GM18511 (cell line): Measurements from ENCODE around the gene TMEM236.

Experiments
- ATAC-seq: cut with Tn5 transposase; IDR thresholded peaks from one replicate; pipeline ENCODE4 v1.9.1; 2021; ENCODE audit warnings: mild to moderate bottlenecking, moderate library complexity; ENCODE audit not compliant: unreplicated experiment

The TMEM236 gene

DNA sequence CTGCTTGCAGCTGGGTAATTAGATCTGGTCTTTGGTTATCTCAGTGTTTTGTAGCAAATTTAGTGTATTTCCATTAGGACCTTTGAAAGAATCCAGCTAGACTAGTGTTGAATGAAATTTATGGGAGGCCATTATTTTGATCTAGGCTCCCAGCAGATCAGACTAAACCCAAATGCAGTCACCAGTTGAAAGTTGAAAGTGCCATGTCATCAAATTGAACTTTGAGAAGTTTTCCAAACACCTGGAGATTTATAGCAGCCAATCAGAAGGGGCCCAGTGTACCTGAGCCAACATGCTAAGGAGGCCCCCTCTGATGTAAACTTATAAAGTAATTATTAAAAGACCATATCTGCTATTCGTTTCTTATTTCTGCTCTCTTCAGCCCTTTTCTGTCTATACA is 11.3 kb upstream of the TMEM236 start:
- ATAC-seq, result no peak

DNA sequence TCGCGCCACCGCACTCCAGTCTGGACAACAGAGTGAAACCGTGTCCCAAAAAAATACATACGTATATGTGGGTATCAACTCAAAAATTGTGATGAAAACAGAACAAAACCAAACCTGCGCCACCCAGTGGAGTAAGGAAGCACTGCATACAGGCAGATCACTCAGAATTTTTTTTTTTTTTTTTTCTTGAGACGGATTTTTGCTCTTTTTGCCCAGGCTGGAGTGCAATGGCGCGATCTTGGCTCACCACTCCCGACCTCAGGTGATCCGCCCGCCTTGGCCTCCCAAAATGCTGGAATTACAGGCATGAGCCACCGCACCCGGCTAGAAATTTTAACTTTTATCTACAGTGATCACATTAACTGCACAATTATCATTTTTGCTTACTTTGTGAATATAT is 9.1 kb upstream of the TMEM236 start:
- no peak for ATAC-seq

DNA sequence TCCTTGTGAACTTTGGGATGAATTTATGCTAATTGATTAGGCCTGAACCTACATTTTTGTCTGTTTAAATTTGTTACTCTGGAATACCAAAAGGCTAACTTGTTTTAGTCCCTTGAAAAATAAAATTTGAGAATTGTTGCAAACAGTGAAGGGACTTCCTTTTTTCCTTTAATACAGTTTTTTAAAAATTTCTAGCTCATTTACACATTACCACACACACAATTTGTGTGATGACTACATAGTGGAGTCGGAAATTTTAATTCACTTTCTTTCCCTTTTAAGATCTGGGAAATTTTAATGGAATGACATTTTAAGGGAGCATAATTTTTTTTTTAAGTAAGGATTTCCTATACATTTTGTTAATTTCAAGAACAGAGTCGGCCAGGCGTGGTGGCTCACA is 8.6 kb upstream of the TMEM236 start:
- ATAC-seq, result no peak

DNA sequence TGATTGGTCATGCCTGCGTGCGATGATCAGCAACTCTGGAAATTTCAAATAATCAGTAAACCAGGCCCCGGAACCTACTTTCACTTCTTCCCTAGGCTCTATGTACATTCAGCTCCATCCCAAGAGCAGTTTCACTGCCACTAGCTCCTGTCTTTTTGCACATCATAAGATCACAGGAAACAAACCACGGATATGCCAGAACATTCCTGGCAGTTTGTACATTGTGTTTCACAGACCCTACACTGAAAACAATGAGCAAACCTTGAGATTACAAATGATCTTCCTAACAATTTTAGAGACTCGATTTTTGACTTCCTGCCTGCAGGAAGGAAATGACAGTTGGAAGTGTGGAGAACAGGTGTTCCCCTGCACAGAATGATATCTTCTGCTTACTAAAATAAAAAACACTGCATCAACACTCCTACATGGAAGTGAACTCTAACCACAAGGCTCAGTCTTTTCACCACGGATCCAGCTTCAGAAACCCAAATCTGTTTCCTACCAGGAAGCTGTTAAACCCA is 7.6 kb upstream of the TMEM236 start:
- ATAC-seq, result no peak

DNA sequence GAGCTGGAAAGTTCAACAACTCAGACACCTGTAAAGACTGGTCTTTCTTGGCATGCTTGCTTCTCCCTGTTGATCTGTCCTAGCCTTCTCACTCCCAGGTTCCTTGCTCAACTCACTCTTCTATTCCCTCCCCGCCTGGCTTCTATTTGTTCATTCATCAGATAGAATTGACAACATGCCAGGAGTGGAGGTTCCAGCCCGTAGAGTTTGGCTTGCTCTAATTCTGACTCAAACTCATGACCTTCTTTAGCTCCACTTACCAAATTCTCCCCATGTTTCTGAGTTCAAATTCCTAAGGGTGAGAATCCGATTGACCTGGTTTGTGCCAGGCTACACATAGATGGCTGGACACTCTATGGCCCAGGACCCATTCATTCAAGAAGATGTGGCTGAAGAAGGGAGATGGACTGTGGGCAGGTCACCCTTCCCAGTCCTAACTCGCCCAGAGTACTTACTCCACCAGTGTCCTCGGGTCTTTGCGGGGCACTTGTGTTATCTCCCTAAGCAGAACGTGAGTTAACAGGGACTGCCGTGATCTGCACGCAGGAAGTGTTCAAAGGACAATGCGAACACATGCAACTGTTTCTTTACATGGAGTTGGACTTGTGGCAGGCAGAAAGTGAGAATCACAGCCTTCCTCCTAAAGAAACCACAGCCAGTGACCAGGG is 4.0 kb upstream of the TMEM236 start:
- no peak for ATAC-seq

DNA sequence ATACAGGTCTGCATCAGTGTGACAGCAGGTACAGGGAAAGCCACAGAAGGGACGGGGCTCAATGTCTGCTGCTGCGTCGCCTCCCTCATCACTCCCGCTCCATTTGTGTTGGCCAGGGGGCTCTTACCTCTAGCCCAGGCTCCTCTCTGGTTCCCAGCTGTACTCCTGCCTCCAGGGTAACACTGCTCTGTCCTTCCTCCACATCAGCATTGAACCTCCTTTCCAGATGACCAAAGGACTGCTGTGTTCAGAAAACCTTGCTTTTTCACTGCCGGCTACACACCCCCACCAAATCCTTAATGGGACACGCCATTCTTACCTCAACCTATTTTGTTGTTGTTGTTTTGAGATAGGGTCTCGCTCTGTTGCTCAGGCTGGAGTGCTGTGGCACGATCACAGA is 2.1 kb upstream of the TMEM236 start:
- no peak for ATAC-seq

DNA sequence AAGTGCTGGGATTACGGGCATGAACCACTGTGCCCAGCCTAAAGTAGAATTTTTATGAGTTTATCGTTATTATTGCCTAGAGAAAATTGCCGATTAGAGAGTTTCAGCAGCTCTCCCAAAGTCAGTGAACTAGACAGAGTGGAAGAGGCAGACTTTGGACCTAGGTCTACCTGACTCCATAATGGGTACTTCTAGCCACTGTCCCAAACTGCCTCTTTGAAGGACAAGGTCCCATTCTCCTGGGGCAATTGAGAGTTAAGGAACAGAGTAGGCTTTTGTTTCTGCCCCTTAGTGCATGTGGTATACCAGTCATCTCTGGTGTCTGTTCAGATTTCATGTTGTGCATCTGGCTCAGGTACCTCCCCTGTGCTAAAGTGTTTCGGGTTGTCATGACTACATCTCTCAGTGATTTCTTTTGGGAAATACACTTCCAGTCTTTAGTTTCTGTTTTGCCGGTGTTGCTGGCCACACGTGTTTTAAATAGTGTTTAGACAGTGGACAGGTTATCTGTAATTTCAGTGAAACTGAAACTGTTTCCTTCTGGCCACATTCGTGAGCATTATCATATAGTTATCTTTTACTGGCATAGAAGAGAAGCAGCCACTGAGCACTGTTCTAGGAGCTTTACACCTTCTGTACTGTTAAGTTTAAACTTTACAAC is 4.7 kb downstream of the TMEM236 start:
- peak; percentile 95 for ATAC-seq

DNA sequence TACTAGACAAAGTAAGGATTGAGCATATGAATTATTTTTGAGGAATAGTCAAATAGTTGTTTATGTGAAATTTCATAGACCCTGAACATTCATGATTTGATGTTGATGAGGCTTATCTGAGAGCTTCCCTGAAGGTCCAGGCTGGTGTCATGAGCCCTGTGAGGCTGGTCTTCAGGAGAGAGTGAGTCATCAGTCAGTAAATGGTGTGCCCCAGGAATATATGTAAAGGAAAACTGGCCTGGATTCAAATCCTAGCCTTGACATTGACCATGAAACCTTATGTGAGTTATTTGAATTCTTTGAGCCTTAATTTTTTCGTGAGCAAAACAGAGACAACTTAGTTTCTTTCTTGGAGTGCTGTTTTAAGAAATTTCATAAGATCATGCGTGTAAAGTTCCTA is 6.2 kb downstream of the TMEM236 start:
- ATAC-seq, result no peak

DNA sequence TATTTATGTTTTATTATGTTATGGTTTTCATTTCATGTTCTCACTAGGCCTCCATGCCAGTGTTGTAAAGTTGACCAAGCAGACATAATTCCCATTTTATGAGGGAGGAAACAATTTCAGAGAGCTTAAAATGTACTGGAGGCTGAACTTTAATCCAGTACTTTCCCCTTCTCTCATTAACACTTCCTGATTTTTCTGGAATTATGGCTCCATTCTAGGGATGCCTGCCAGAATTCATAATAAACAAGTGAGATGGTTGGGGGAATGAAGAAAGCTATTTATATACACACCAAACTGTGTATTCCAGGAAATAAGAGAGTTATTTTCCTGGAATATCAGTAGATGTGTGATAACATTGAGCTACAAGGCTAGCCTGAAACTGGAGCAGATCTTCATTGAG is 6.9 kb downstream of the TMEM236 start:
- ATAC-seq, result no peak

DNA sequence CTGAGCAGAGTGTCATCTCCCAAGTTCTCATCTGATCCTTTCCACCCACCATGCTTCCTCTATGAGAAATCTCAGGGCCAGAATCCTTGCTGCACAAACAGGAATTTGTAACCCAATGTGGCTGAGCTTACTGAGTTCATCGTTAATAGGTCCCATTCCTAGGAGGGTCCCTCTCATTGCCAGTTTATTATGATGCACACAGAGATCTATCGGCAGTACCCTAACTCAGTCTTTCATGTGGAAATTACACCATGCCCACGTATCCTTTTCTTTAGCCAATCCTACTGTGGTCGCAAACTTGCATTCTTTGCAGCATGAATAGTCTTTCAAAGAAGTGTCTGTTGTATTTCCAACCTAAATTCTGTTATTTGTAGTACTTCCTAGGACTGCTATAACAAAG is 12.1 kb downstream of the TMEM236 start:
- ATAC-seq, result no peak

DNA sequence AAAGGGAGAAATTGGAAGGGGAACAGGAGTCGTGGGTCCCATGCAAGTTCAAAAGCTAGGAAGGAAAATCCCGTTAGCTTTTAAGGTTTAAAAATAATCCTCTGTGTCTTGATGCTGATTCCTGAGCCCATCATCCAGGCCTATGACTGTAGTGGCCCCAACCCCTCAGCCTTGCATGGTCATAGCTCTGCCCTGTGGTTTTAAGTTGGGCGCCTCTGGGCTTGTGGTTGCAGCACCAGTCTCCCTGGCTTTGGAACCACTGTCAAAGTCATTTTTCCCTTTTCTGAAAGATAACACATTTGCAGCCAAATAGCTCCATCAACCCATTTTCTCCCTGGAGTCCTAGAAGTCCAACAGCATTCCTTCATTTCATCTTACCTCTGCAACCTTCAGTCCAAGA is 13.6 kb downstream of the TMEM236 start:
- no peak for ATAC-seq

DNA sequence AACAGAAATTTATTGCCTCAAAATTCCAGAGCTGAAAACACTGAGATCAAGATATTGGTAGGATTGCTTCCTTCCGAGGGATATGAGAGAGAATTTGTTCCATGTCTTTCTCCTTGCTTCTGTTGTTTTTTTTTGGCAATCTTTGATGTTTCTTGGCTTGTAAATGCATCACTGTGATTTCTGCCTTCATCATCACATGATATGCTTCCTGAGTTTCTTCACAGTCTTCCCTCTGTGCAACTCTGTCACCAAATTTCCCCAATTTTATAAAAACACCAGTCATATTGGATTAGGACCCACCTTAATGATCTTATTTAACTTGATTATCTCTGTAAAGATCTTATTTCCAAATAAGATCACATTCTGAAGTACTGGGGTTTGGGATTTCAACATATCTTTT is 14.7 kb downstream of the TMEM236 start:
- no peak for ATAC-seq

DNA sequence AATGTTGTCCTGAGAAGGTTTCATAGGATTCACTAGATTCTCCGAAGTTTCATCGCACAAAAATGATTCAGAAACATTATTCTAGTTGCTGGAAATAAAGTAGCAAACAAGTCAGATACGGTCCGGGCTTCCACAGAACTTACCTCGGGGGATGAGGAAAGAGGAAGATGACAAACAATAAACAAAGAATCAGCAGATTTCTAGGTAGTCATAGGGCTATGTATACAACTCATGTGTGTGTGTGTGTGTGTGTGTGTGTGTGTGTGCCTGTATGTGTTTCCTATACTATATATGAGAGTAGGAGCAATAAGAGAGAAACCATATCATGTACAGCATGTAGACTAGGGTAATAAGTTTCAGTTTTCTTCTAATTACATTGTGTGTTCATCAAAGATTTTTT is 16.5 kb downstream of the TMEM236 start:
- no peak for ATAC-seq

DNA sequence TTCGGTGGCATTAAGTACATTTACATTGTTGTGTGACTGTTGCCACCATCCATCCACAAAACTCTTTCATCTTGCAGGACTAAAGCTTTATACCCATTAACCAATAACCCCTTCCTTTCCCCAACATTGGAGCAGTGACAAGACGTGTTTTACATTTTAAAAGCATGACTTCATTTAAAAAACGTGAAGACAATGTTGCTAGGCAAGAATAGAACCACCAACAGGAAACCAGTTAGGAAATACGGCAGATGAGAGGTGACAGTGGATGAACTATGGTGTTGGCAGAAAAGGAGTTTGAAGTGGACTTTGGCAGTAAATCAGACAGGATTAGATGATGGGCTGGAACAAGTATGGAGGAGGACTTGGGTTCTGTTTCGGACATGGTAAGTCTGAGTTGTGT is 17.0 kb downstream of the TMEM236 start:
- no peak for ATAC-seq

DNA sequence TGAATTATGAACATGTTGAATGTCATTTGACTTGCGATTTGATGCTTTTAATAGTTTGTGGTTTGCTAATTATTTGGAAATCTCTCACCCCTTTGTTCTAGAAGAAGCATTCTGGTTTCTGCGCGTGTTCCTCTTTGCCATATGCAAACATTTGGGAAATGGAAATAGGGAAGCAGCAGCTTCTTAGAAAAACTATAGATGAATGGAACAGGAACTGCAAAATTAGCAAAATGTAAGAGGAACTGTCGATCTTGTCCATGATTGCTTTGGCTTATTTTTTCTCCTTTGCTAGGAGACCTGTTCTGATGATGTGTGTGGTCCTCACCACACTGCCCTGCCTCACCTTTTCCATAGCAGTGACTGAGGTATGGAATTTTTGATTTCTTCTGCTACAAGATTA is 19.0 kb downstream of the TMEM236 start:
- ATAC-seq, result no peak

DNA sequence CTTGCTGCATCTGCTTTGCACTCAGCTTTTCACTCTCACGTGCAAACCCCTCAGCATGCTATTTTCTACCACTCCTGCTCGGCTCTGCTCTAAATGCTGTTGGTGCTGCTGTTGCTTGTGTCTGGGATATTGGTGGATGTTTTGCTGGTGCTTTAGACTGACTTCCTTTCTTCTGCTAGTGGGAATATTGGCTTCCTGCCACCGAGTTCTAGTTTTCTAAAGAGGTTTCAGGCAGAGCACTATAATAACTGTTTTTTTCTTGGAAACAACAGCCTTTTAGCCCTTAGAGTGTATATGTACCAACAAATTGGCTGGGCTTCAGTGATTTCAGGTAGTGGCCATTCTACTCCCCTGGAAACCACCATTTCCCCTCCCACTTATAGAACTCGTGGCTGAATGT is 27.8 kb downstream of the TMEM236 start:
- ATAC-seq, result no peak

DNA sequence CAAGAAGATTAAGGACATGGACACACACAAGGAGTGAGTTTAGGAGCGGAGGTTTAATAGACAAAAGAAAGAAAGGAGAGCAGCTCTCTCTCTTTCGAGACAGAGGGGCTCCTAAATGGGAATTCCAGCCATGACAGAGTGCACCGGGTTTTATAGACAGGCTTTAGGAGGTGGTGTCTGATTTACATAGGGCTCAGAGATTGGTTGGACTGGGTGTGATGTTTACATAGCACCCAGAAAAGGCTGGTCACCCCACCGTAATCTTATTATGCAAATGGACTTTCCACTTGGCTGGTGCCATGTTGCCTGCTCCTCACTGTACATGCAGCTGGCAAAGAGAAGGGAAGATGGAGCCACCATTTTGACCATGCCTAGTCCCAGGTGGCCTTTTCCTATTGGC is 28.7 kb downstream of the TMEM236 start:
- ATAC-seq, result no peak

DNA sequence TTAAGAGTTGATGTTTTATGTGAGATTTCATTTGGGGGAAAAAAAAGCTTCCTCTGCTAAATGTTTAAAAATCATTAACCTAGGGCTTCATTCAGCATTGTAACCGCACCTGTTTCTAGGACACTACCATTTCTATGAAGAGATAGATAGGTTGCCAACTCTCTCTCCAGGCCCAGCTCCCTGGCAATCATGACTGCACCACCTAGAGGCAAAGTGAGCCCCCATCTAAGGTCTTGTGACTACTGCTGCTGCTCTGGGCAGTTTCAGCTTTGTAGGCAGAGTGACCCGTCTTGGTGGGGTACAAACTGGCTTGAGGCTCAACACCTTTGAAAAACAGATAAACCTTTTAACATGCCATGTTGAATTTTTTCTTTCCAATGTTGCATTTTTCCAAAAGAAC is 29.9 kb downstream of the TMEM236 start:
- ATAC-seq, result no peak

DNA sequence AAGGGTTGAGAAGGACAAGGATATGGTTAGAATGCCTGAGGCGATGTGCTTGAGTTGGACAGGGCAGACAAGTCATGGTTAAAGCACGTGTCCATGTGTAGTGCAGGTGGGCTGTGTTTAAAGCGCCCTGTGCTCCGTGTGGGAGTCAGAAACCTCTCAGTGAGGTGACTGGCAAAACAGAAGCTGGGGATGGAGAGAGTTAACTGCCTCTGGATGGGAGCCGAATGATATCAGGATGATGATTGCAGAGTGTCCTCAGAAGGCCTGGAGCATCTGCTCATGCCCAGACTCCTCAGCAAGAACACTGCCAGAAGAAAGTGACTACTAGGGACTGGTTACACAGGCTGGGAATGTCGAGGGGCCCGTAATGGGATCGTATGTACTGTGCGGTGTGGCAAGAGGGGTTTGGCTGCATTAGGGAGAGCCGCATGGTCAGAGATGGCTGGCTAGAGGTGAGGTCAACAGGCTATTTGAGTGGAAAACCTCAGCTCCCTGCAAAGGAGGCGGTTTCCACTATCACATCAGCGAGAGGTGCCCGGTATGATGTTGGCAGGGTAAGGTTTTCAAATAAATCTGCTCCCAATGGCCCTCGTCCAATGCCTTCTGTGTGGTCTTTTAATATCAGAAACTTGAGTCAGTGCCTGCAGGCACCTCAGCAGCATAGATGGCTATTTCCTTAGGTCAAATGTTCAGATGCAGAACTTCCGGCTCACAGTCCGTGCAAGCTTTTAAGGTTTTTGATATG is 31.1 kb downstream of the TMEM236 start:
- no peak for ATAC-seq

DNA sequence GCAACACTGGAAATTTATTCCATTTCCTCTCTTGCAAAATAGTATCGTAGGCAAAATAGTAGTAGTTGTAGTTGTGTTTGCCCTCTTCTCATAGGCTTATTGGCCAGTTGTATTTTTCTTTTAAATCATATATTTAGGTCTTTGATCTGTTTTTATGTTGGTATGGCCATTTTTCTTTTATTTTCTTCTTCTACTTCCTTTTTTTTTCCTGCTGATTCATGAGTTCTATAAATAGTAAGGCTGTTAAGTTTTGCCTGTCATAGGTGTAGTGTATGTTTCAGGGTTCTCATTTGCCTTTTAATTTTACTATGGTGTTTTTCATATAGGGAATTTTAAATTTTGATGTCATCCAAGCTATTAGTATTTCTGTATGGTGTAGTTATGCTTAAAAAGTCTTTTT is 31.8 kb downstream of the TMEM236 start:
- no peak for ATAC-seq

DNA sequence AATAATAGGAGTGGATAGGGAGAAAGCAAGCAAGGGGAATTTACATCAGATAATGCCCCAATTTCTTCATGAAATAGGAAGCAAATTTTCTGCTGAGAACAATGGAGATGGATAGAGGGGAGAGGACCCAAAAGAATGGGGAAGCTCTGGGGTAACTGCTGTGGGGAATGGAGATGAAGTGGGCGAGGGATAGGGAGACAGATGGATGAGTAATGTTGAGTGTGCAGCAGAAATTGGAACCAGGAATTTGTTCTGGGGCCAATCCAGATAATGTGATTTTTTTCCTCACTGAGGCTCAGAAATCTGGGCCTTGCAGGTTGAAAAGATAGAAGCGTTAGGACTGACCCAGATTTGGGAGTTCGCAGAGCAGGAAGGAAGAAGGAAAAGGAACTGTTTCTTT is 32.7 kb downstream of the TMEM236 start:
- ATAC-seq, result no peak

DNA sequence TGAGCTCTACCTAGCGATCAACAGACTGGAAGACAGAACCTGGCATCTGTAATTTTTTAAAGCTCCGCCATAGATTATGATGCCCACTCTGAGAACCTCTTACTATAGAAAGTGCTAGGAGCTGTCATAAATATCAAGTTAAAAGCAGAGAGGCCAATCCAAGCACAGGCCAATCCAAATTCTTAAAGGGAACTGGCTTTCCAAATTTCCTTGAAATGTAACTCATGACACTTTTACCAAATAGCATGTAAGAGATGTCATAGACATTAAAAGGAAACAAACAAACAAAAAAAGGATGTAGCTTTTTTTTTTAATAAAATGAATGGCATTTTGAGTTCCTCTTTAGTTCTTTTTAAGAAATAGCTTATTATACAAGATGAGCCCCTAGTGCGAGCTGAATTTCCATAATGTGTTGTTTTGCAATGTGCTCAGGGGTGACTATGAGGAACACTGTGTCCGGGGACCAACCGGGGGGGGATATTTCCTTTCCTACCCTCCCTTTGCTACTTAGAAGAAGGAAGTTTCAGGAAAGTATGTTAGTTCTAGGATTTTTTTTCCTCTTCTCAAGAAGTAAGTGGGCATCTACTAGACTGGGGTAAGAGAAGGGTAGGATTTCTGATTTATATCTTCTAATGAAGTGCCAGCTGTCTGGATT is 33.4 kb downstream of the TMEM236 start:
- no peak for ATAC-seq
